ENCODE results near the gene PTGES3.
A peak's percentile ranks its signal among the peaks of the same experiment; 100 is the strongest.

Gene PTGES3

GRCh38 chr12:56635806-56636674 lies 52.0 kb downstream of the PTGES3 start:
- H3K18ac ChIP-seq (ENCODE audit: low read length), result peak overlapping the region; percentile 76
- H3K23ac ChIP-seq (ENCODE audit: low read length), result no peak overlapping the region
- peaks cover 6 to 23% of the 10 kb centered on the region in 2 experiments for H3K4me1 ChIP-seq (ENCODE audit: control insufficient read depth in 1 of 2, insufficient read depth in 2 of 2, low read length in 2 of 2)
- H3K4ac ChIP-seq (ENCODE audit: low read depth, low read length), result peak overlapping the region; percentile 66
- peaks cover 23% of the 10 kb centered on the region for H3K79me1 ChIP-seq (ENCODE audit: low read length)
- peak overlapping the region; percentile 35 for H2AK5ac ChIP-seq (ENCODE audit: low read length)
- peak overlapping the region; percentile 79 for H4K91ac ChIP-seq (ENCODE audit: low read depth, low read length)
- peak; percentile 83 to 87 for DNase-seq
- peak overlapping the region; percentile 83 for H3K4me2 ChIP-seq (ENCODE audit: low read length)
- H3K9me3 ChIP-seq (ENCODE audit: insufficient read depth, low read depth, low read length), result peaks cover 2% of the 10 kb centered on the region
- peak overlapping the region; percentile 19 for H4K12ac ChIP-seq (ENCODE audit: low read depth, low read length)
- H3K79me2 ChIP-seq (ENCODE audit: control insufficient read depth, insufficient read depth, low read length, poor library complexity), result peaks cover 13% of the 10 kb centered on the region
- H3K9ac ChIP-seq (ENCODE audit: low read length), result peak overlapping the region; percentile 62
- H3K27ac ChIP-seq (ENCODE audit: low read depth, low read length), result peak overlapping the region; percentile 86
- H2BK12ac ChIP-seq (ENCODE audit: low read length), result no peak overlapping the region
- H2BK120ac ChIP-seq (ENCODE audit: insufficient read depth, low read length, poor library complexity), result peak overlapping the region; percentile 21
- no CpG with 5 or more reads among the region's 20 CpGs for WGBS (ENCODE audit: extremely low coverage, insufficient coverage, insufficient read length)
- peak overlapping the region; percentile 38 for H2AFZ ChIP-seq (ENCODE audit: insufficient read depth, low read length, poor library complexity)
- peak overlapping the region; percentile 56 for H3K4me3 ChIP-seq (ENCODE audit: low read depth, low read length)
- H2BK5ac ChIP-seq (ENCODE audit: low read depth, low read length, poor library complexity), result peak overlapping the region; percentile 73
- peak overlapping the region; percentile 62 for H3K14ac ChIP-seq (ENCODE audit: low read length)
- no peaks in the 10 kb centered on the region for H3K27me3 ChIP-seq (ENCODE audit: insufficient read depth, low read length)
- peak overlapping the region; percentile 78 for H4K8ac ChIP-seq (ENCODE audit: low read depth, low read length)
- peaks cover 23 to 30% of the 10 kb centered on the region in 2 experiments for H3K36me3 ChIP-seq (ENCODE audit: control insufficient read depth in 1 of 2, insufficient read depth in 2 of 2, low read length in 2 of 2)

GRCh38 chr12:56634837-56635791 lies 53.0 kb downstream of the PTGES3 start:
- Histone ChIP-seq H4K8ac (ENCODE audit: low read depth, low read length) (peak overlapping the region; percentile 81), H2AFZ (ENCODE audit: insufficient read depth, low read length, poor library complexity) (peak overlapping the region; percentile 48), H3K23ac (ENCODE audit: low read length) (no peak overlapping the region), H3K4me1 (ENCODE audit: control insufficient read depth in 1 of 2, insufficient read depth in 2 of 2, low read length in 2 of 2) (peaks cover 10 to 25% of the 10 kb centered on the region in 2 experiments), H2AK5ac (ENCODE audit: low read length) (peak overlapping the region; percentile 21), H2BK120ac (ENCODE audit: insufficient read depth, low read length, poor library complexity) (peak overlapping the region; percentile 74), H3K18ac (ENCODE audit: low read length) (peak overlapping the region; percentile 62), H3K4ac (ENCODE audit: low read depth, low read length) (peak overlapping the region; percentile 66), H3K79me2 (ENCODE audit: control insufficient read depth, insufficient read depth, low read length, poor library complexity) (peaks cover 13% of the 10 kb centered on the region), H4K91ac (ENCODE audit: low read depth, low read length) (peak overlapping the region; percentile 79), H2BK5ac (ENCODE audit: low read depth, low read length, poor library complexity) (peak overlapping the region; percentile 75), H3K36me3 (ENCODE audit: control insufficient read depth in 1 of 2, insufficient read depth in 2 of 2, low read length in 2 of 2) (peaks cover 17 to 24% of the 10 kb centered on the region in 2 experiments), H3K14ac (ENCODE audit: low read length) (peak overlapping the region; percentile 88), H4K12ac (ENCODE audit: low read depth, low read length) (peak overlapping the region; percentile 75), H3K27ac (ENCODE audit: low read depth, low read length) (peak overlapping the region; percentile 86), H3K4me3 (ENCODE audit: low read depth, low read length) (peak overlapping the region; percentile 89), H3K27me3 (ENCODE audit: insufficient read depth, low read length) (no peaks in the 10 kb centered on the region), H3K4me2 (ENCODE audit: low read length) (peak overlapping the region; percentile 83), H3K79me1 (ENCODE audit: low read length) (peaks cover 23% of the 10 kb centered on the region), H2BK12ac (ENCODE audit: low read length) (peak overlapping the region; percentile 1), H3K9me3 (ENCODE audit: insufficient read depth, low read depth, low read length) (peaks cover 2% of the 10 kb centered on the region), H3K9ac (ENCODE audit: low read length) (peak overlapping the region; percentile 79)
- peak; percentile 84 to 88 for DNase-seq
- WGBS (ENCODE audit: extremely low coverage, insufficient coverage, insufficient read length), result no CpG with 5 or more reads among the region's 47 CpGs

- peak overlapping the region; percentile 89 for H3K4me3 ChIP-seq (ENCODE audit: low read depth, low read length)
- peak overlapping the region; percentile 81 for H4K8ac ChIP-seq (ENCODE audit: low read depth, low read length)
- H3K4ac ChIP-seq (ENCODE audit: low read depth, low read length), result peak overlapping the region; percentile 66
- peak overlapping the region; percentile 88 for H3K14ac ChIP-seq (ENCODE audit: low read length)
- H3K23ac ChIP-seq (ENCODE audit: low read length), result no peak overlapping the region
- peak overlapping the region; percentile 65 for H4K12ac ChIP-seq (ENCODE audit: low read depth, low read length)
- no peak overlapping the region for H2AK5ac ChIP-seq (ENCODE audit: low read length)
- peak overlapping the region; percentile 75 for H2BK5ac ChIP-seq (ENCODE audit: low read depth, low read length, poor library complexity)
- H2BK12ac ChIP-seq (ENCODE audit: low read length), result no peak overlapping the region
- peaks cover 10 to 25% of the 10 kb centered on the region in 2 experiments for H3K4me1 ChIP-seq (ENCODE audit: control insufficient read depth in 1 of 2, insufficient read depth in 2 of 2, low read length in 2 of 2)
- peak overlapping the region; percentile 73 for H2BK120ac ChIP-seq (ENCODE audit: insufficient read depth, low read length, poor library complexity)
- peaks cover 2% of the 10 kb centered on the region for H3K9me3 ChIP-seq (ENCODE audit: insufficient read depth, low read depth, low read length)
- peak overlapping the region; percentile 86 for H3K27ac ChIP-seq (ENCODE audit: low read depth, low read length)
- peak overlapping the region; percentile 83 for H3K4me2 ChIP-seq (ENCODE audit: low read length)
- H2AFZ ChIP-seq (ENCODE audit: insufficient read depth, low read length, poor library complexity), result peak overlapping the region; percentile 73
- H3K9ac ChIP-seq (ENCODE audit: low read length), result peak overlapping the region; percentile 79
- peak overlapping the region; percentile 74 for H4K91ac ChIP-seq (ENCODE audit: low read depth, low read length)
- H3K18ac ChIP-seq (ENCODE audit: low read length), result peak overlapping the region; percentile 55
- no peaks in the 10 kb centered on the region for H3K27me3 ChIP-seq (ENCODE audit: insufficient read depth, low read length)
- peak; percentile 46 to 49 for DNase-seq
- no CpG with 5 or more reads among the region's 27 CpGs for WGBS (ENCODE audit: extremely low coverage, insufficient coverage, insufficient read length)
- peaks cover 29% of the 10 kb centered on the region for H3K79me1 ChIP-seq (ENCODE audit: low read length)
- H3K36me3 ChIP-seq (ENCODE audit: control insufficient read depth in 1 of 2, insufficient read depth in 2 of 2, low read length in 2 of 2), result peaks cover 9 to 16% of the 10 kb centered on the region in 2 experiments
- H3K79me2 ChIP-seq (ENCODE audit: control insufficient read depth, insufficient read depth, low read length, poor library complexity), result peaks cover 20% of the 10 kb centered on the region
These were observed 53.7 kb downstream of the PTGES3 start for GRCh38 chr12:56634242-56634836.
